HAP-1 (cell line): Measurements from ENCODE around the gene AKR1D1.
"Not testable (repeated sequence)": the region's sequence is repeated elsewhere in the genome, so short reads cannot be mapped to it uniquely, and the experiment has no call there.

Source experiments
- DNase-seq, 2 experiments: peaks; one replicate each; pipeline ENCODE4 v3.0.0-alpha.2; 2016 to 2020; ENCODE audit warnings: low spot score in 2 of 2
- H3K27me3 ChIP-seq: fragments of 250-450 bp; sonication (Bioruptor Pico); 2 replicates; pipeline ENCODE4 v1.5.1; 2020; ENCODE audit warnings: low read depth, mild to moderate bottlenecking, moderate library complexity
- H3K36me3 ChIP-seq: fragments of 250-450 bp; sonication (Bioruptor Pico); replicated peaks from 2 replicates; pipeline ENCODE4 v1.5.1; 2020; ENCODE audit warnings: mild to moderate bottlenecking
- H3K4me1 ChIP-seq: fragments of 250-450 bp; sonication (Bioruptor Pico); 2 replicates; pipeline ENCODE4 v1.5.1; 2020; ENCODE audit warnings: mild to moderate bottlenecking
- H3K4me3 ChIP-seq: fragments of 250-450 bp; sonication (Bioruptor Pico); 2 replicates; pipeline ENCODE4 v1.5.1; 2020; ENCODE audit warnings: mild to moderate bottlenecking, moderate library complexity
- H3K9me3 ChIP-seq: fragments of 250-450 bp; sonication (Bioruptor Pico); 2 replicates; pipeline ENCODE4 v1.5.1; 2020; ENCODE audit warnings: mild to moderate bottlenecking, moderate library complexity
- in situ Hi-C: fragments of 300-500 bp; cut with MboI; formaldehyde crosslinking; loops from 3 replicates; pipeline ENCODE4 v1.14.3; 2020; ENCODE audit warnings: low sequenced_read_pairs, inconsistent platforms, mixed read lengths

Gene AKR1D1

GRCh38 chr7:138116892-138117291 is 40.6 kb downstream of the AKR1D1 start:
- no peaks in the 10 kb centered on the region for H3K9me3 ChIP-seq
- no peaks in the 10 kb centered on the region for H3K27me3 ChIP-seq
- H3K4me1 ChIP-seq = no peaks in the 10 kb centered on the region
- in situ Hi-C loops = no loop called here
- DNase-seq = no peak
- no peaks in the 10 kb centered on the region for H3K36me3 ChIP-seq
- no peak overlapping the region for H3K4me3 ChIP-seq

- Histone ChIP-seq H3K27me3 (no peaks in the 10 kb centered on the region), H3K4me1 (no peaks in the 10 kb centered on the region), H3K4me3 (no peak overlapping the region), H3K9me3 (no peaks in the 10 kb centered on the region), H3K36me3 (no peaks in the 10 kb centered on the region)
- in situ Hi-C loops = no loop called here
- DNase-seq = no peak
These were observed 44.0 kb downstream of the AKR1D1 start for GRCh38 chr7:138120140-138120827.

- no peaks in the 10 kb centered on the region for H3K4me1 ChIP-seq
- no peaks in the 10 kb centered on the region for H3K27me3 ChIP-seq
- H3K36me3 ChIP-seq = no peaks in the 10 kb centered on the region
- H3K9me3 ChIP-seq = no peaks in the 10 kb centered on the region
- in situ Hi-C loops = no loop called here
- no peak for DNase-seq
- H3K4me3 ChIP-seq = no peak overlapping the region
These were observed 45.9 kb downstream of the AKR1D1 start for GRCh38 chr7:138122162-138122561.

- DNase-seq = no peak
- Histone ChIP-seq H3K9me3 (no peaks in the 10 kb centered on the region), H3K4me3 (no peak overlapping the region), H3K36me3 (no peaks in the 10 kb centered on the region), H3K4me1 (no peaks in the 10 kb centered on the region), H3K27me3 (no peaks in the 10 kb centered on the region)
- in situ Hi-C loops = no loop called here
These were observed 48.9 kb downstream of the AKR1D1 start for GRCh38 chr7:138125119-138125518.

GRCh38 chr7:138125598-138126111 is 49.4 kb downstream of the AKR1D1 start:
- Histone ChIP-seq H3K4me1 (no peaks in the 10 kb centered on the region), H3K4me3 (no peak overlapping the region), H3K27me3 (no peaks in the 10 kb centered on the region), H3K36me3 (no peaks in the 10 kb centered on the region), H3K9me3 (no peaks in the 10 kb centered on the region)
- no peak for DNase-seq
- in situ Hi-C loops = no loop called here

GRCh38 chr7:138126928-138127327 is 50.7 kb downstream of the AKR1D1 start:
- Histone ChIP-seq H3K27me3 (no peaks in the 10 kb centered on the region), H3K4me1 (no peaks in the 10 kb centered on the region), H3K9me3 (no peaks in the 10 kb centered on the region), H3K4me3 (no peak overlapping the region), H3K36me3 (no peaks in the 10 kb centered on the region)
- in situ Hi-C loops = no loop called here
- no peak for DNase-seq

GRCh38 chr7:138127996-138128395 is 51.7 kb downstream of the AKR1D1 start:
- no peak for DNase-seq
- no peaks in the 10 kb centered on the region for H3K36me3 ChIP-seq
- H3K9me3 ChIP-seq = no peaks in the 10 kb centered on the region
- H3K4me1 ChIP-seq = no peaks in the 10 kb centered on the region
- no peaks in the 10 kb centered on the region for H3K27me3 ChIP-seq
- in situ Hi-C loops = no loop called here
- H3K4me3 ChIP-seq = no peak overlapping the region

- DNase-seq = no peak
- H3K9me3 ChIP-seq = no peaks in the 10 kb centered on the region
- H3K4me1 ChIP-seq = no peaks in the 10 kb centered on the region
- no peak overlapping the region for H3K4me3 ChIP-seq
- no peaks in the 10 kb centered on the region for H3K36me3 ChIP-seq
- H3K27me3 ChIP-seq = no peaks in the 10 kb centered on the region
- in situ Hi-C loops = no loop called here
These were observed 53.4 kb downstream of the AKR1D1 start for GRCh38 chr7:138129551-138130165.

GRCh38 chr7:138137423-138138171 is 61.3 kb downstream of the AKR1D1 start:
- no peaks in the 10 kb centered on the region for H3K27me3 ChIP-seq

GRCh38 chr7:138138244-138138643 is 62.0 kb downstream of the AKR1D1 start:
- Histone ChIP-seq H3K4me1 (peaks cover 9% of the 10 kb centered on the region; the same call in 1 of the 2 replicates), H3K27me3 (no peaks in the 10 kb centered on the region), H3K9me3 (no peaks in the 10 kb centered on the region), H3K36me3 (no peaks in the 10 kb centered on the region), H3K4me3 (no peak overlapping the region)
- in situ Hi-C loops = no loop called here
- no peak for DNase-seq

More at GRCh38 chr7:138137423-138138171, 61.3 kb downstream of the AKR1D1 start:
- no peaks in the 10 kb centered on the region for H3K9me3 ChIP-seq
- in situ Hi-C loops = no loop called here
- DNase-seq = no peak
- H3K4me3 ChIP-seq = no peak overlapping the region
- peaks cover 9% of the 10 kb centered on the region; the same call in 1 of the 2 replicates for H3K4me1 ChIP-seq
- H3K36me3 ChIP-seq = no peaks in the 10 kb centered on the region

- peak in 1 of 2 experiments; percentile 51 for DNase-seq
These were observed 66.4 kb downstream of the AKR1D1 start for GRCh38 chr7:138142583-138143201.

GRCh38 chr7:138144958-138145357 is 68.7 kb downstream of the AKR1D1 start:
- Histone ChIP-seq H3K9me3 (no peaks in the 10 kb centered on the region), H3K4me1 (peaks cover 7% of the 10 kb centered on the region), H3K4me3 (no peak overlapping the region), H3K27me3 (no peaks in the 10 kb centered on the region), H3K36me3 (no peaks in the 10 kb centered on the region)
- in situ Hi-C loops = no loop called here
- DNase-seq = no peak

More at GRCh38 chr7:138142583-138143201, 66.4 kb downstream of the AKR1D1 start:
- Histone ChIP-seq H3K4me1 (peaks cover 7% of the 10 kb centered on the region), H3K36me3 (no peaks in the 10 kb centered on the region), H3K27me3 (no peaks in the 10 kb centered on the region), H3K4me3 (no peak overlapping the region), H3K9me3 (no peaks in the 10 kb centered on the region)
- in situ Hi-C loops = no loop called here

GRCh38 chr7:138146221-138146620 is 70.0 kb downstream of the AKR1D1 start:
- in situ Hi-C loops, DNase-seq, H3K4me1 ChIP-seq, H3K27me3 ChIP-seq, H3K9me3 ChIP-seq, H3K4me3 ChIP-seq, H3K36me3 ChIP-seq: not testable (repeated sequence)
